CD4-positive, alpha-beta T cell treated with Interleukin-17A for 4 hours (primary cell): ENCODE measurements around the gene NPHS1.

Experiments
- DNase-seq: peaks from one replicate; pipeline ENCODE4 v3.0.0-alpha.2; 2020; ENCODE audit warnings: mixed read lengths

Gene NPHS1

DNA sequence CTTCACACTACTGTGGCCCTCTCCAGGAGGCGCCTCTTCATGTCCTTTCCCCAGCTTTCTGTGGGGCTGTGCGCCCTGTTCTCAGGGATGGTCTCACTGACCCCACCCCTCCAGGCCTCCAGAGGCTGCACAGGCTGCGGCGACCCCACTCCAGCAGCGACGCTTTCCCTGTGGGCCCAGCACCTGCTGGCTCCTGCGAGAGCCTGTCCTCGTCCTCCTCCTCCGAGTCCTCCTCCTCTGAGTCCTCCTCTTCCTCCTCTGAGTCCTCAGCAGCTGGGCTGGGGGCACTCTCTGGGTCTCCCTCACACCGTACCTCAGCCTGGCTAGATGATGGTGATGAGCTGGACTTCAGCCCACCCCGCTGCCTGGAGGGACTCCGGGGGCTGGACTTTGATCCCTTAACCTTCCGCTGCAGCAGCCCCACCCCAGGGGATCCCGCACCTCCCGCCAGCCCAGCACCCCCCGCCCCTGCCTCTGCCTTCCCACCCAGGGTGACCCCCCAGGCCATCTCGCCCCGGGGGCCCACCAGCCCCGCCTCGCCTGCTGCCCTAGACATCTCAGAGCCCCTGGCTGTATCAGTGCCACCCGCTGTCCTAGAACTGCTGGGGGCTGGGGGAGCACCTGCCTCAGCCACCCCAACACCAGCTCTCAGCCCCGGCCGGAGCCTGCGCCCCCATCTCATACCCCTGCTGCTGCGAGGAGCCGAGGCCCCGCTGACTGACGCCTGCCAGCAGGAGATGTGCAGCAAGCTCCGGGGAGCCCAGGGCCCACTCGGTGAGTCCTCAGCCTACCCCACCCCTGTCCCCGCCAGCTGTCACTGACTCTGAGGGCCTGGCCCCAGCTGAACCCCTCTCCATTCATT lies 65.8 kb downstream of the NPHS1 start:
- no peak for DNase-seq

DNA sequence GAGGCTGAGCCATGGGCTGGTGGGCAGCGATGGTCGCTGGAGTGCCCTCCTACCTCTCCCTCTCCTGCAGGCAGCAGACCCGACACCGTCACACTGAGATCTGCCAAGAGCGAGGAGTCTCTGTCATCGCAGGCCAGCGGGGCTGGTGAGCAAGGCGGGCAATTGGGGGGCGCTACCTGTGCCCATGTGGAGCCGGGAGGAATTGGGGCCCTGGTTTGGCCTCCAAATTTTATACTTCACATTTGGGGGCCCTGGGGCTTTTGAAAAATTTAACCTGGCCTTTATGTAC lies 67.0 kb downstream of the NPHS1 start:
- no peak for DNase-seq

DNA sequence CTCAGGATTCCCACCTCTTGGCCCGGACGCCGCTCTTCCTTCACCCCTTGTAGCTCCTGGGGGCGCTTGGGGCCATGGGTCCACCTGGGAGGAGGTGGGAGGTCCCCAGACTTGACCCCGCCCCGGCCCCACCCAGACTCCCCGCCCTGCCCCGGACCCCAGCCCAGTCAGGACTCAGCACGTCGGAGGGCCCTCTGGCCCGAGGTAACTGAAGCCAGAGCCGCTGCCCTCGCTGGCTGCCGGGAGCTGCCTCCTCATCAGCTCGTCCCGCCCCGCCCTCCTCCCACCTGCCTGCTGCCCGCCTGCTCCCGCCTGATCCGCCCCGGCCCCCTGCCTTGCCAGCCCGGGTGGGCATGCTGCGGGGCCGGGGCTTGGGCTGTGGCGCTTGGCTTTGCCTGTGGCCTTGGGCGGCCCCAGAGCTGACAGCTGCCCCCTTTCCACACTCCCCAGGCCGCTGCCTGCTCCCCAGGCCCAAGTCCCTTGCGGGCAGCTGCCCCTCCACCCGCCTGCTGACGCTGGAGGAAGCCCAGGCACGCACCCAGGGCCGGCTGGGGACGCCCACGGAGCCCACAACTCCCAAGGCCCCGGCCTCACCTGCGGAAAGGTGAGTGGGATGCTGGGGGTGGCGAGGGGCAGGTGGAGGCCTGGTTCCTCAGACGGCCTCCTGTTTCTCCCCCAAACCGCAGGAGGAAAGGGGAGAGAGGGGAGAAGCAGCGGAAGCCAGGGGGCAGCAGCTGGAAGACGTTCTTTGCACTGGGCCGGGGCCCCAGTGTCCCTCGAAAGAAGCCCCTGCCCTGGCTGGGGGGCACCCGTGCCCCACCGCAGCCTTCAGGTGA lies 67.6 kb downstream of the NPHS1 start:
- DNase-seq, result no peak

DNA sequence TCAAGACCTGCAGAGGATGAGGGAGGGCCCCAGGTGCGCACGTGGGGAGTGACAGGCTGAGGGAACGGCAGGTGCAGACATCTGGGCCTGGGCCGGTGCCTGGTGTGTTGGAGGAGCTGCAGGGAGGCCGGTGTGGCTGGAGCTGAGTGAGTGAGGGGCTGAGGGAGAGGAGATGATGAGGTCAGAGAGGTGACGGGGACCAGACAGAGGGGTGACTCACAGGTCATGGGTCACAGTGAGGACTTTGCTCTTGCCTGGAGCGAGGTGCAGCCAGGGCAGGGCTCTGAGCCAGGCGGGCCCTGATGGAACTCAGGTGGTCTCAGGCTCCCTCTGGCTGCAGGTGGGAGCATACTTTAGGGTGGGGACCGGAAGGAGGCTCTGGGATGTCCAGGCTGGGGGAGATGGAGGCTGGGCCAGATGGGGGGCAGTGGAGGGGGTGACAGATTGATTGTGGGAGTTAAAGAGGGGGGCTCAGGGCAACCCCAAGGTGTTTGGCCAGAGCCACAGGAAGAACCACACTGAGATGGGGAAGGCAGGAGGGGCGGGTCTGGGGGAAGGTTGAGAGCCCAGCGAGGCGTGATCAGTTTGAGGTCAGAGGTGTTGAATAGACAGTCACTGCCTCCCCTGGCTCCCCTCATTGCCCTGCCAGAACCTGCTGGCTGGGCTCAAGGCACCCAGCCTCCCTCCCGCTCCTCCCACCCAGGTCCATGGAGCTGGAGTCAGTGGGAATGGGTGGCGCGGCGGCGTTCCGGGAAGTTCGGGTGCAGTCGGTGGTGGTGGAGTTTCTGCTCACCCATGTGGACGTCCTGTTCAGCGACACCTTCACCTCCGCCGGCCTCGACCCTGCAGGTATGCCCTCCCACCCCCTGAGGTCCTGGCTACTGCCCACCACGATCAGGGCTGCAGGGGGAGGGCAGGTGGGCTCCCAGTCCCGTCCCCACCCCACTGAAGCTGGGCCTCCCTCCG lies 68.6 kb downstream of the NPHS1 start:
- DNase-seq, result no peak

DNA sequence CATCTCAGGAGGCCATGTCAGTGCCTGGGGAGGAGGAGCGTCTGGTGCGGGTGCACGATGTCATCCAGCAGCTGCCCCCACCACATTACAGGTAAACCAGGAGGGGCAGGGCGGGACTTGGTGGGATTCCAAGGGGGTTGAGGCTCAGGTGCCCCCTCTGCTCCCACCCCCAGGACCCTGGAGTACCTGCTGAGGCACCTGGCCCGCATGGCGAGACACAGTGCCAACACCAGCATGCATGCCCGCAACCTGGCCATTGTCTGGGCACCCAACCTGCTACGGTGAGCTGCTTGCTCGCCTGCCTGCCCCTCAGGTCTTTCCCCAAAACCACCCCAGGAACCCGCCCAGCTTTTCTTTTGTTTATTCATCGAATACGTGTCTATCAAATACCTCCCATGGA lies 69.7 kb downstream of the NPHS1 start:
- DNase-seq, result no peak

DNA sequence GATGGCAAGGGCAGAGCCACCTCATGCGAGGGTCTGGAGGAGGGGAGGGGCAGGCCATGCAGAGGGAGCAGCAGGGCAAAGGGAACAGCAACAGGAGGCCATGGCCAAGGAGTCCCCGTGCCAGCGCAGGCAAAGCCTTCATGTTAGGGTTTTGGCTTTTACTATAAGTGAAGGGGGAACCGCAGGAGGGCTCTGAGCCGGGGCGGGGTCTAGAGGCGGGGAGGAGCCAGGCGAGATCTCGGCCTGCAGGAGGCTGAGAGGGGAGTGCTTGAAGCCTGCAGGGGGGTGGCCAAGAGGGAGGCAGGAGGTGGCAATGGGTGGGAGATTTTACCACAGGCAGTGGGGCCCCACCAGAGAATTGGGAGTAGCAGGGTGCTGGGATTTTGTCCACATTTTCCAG lies 70.7 kb downstream of the NPHS1 start:
- DNase-seq, result no peak

DNA sequence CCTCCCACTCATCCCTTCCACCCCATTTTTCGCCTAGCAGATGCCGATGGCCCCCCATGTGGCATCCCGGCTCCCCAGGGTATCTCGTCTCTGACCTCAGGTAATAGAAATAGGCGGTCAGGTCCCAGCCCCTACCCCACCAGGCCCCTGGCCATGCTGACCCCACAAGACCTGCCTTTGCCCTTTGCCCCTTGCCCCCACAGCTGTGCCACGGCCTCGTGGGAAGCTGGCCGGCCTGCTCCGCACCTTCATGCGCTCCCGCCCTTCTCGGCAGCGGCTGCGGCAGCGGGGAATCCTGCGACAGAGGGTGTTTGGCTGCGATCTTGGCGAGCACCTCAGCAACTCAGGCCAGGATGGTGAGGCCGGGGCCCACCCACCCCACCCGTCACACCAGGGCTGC lies 71.6 kb downstream of the NPHS1 start:
- DNase-seq, result no peak

DNA sequence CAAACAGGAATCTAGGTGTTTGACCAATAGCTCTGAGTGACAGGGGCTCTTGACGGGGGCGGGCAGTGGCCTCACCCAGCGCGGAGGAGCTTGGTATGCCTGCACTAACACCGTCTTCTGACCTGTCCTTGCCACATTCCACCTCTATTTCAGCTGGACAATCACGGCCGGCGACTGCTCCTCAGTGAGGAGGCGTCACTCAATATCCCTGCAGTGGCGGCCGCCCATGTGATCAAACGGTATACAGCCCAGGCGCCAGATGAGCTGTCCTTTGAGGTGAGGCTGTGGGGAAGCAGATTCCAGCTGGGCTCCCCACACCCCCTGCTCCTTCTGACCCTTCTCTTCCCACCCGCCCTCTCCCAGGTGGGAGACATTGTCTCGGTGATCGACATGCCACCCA lies 72.2 kb downstream of the NPHS1 start:
- DNase-seq, result no peak

DNA sequence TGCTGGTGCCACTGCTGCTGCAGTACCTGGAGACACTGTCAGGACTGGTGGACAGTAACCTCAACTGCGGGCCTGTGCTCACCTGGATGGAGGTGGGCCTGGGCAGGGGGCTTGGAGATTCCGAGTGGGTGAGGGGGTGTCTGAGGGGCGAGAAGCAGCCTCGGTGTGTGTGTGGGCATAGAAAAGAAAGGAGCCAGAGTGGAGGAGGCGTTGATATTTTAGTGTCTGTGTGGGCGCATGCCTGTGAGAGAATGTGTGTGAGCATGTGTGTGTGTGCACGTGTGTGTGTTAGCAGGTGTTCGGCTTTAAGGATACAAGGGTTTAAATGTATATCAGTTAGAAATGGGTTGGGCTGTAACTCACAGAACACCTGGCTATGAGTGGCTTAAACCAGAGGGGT lies 73.3 kb downstream of the NPHS1 start:
- no peak for DNase-seq

DNA sequence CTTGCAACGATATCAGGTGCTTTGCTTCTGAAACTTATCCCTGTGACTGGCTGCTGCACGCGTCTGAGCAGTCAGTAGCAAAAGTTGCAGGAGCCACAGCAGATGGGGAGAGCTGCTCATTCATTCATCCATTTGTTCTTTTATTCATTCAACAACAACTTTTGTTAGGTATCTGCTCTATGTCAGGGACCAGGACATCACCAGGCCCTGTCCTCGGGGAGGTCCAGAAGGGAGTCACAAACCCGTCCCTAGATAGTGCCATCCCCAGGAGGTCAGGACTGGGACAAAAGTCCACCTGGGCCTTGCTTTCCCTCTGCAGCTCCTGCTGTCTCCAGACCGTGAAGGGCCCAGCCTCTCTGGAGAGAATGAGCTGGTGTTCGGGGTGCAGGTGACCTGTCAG lies 74.3 kb downstream of the NPHS1 start:
- DNase-seq, result no peak

DNA sequence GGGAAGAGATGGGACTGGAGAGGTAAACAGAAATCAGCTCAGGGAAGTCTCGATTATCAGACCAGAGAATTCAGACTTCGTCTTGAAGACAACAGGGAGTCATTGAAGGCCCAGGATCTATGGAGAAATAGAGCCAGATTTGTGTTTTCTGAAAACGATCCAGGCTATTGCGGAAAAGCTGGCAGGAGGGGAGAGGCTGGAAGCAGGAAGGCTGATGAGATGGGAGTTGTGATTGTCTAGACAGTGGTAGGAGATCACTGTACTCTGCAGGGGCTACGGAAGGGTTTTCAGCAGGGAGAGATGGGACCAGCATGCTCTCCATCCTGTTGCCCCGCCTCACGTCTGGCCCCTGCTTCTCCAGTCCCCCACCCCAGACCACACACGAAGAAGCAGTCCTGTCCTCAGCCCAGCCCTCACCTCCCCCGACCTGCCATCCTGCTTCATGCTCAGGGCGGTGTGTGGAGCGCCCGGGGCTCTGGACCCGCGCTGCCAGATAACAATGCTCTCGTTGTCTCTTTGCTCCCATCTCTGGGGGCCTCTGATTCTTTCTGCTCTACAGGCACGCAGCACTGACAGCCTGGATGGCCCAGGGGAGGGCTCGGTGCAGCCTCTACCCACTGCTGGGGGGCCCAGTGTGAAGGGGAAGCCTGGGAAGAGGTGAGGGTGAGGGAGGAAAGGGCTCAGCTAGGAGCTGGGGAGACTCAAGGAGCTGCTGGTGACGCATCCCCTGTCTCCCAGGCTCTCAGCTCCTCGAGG lies 75.0 kb downstream of the NPHS1 start:
- no peak for DNase-seq

DNA sequence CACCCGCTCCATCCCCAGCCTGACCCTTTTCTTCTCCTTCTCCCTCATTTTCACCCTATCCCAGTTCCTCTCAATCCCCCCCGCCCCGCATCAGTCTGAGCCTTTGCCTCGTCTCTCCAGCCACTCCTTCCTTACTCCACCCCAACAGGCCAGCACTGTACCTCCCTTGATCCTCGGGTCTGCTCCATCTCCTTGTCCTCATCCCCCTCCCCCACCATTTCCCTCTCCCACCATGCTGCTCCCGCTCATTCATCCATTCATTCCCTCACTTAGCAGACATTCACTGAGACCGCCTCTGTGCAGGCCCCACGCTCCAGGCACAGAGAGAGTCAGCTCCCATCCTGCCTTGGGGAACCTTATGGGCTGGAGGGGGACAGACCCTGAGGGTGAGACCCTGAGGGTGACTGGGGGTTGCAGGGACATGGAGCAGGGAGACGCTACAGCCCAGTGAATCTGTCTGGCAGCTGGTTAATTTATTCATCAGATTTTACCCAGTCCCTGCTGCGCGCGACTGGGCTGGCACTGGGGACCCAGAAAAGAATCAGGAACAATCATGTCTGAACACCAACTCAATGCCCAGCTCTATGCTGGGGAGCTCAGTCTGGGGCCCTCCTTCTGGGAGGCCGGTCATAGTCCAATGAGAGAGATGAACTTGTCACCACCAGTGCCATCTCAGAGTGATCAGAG lies 76.1 kb downstream of the NPHS1 start:
- DNase-seq, result no peak
